ENCODE data around the gene KLHL6. TPM values are rescaled to one million over a fixed set of nuclear protein-coding genes. Genes with fewer than 3 reads are reported as not detected.

The KLHL6 gene
- total and polyA plus RNA-seq, 4 donors = 0.42 to 3.8 (median 1.0) TPM

- no peaks in the 10 kb centered on the region for H3K9me3 ChIP-seq (ENCODE audit: control insufficient read depth in 4 of 4, low read length in 3 of 4)
- H3K4me3 ChIP-seq (ENCODE audit: low read depth in 1 of 3, low read length in 3 of 3) = no peak overlapping the region
Measured at GRCh38 chr3:183485585-183485984, 69.9 kb downstream of the KLHL6 start.

More at GRCh38 chr3:183485585-183485984, 69.9 kb downstream of the KLHL6 start:
- Histone ChIP-seq H3K27ac (ENCODE audit: low read depth in 1 of 2, low read length in 2 of 2) (no peak overlapping the region), H3K27me3 (ENCODE audit: control insufficient read depth in 4 of 4, insufficient read depth in 4 of 4, low read length in 3 of 4) (no peaks in the 10 kb centered on the region), H3K36me3 (ENCODE audit: control insufficient read depth in 4 of 4, insufficient read depth in 3 of 4, low read depth in 1 of 4, low read length in 3 of 4) (no peaks in the 10 kb centered on the region), H3K4me1 (ENCODE audit: control insufficient read depth in 4 of 4, insufficient read depth in 4 of 4, low read length in 3 of 4) (peaks cover 1 to 29% (median 18%) of the 10 kb centered on the region in 4 donors), H3K9ac (ENCODE audit: low read depth in 1 of 2, low read length in 2 of 2) (no peak overlapping the region)
- TF ChIP-seq MAX (IDR thresholded peaks at IDR 0.05) (no peak), HNF4A (conservative IDR thresholded peaks at IDR 0.05) (no peak), JUND (IDR thresholded peaks at IDR 0.05) (no peak), RAD21 (IDR thresholded peaks at IDR 0.05) (no peak), EGR1 (IDR thresholded peaks at IDR 0.05; ENCODE audit: low read depth in 2 of 2) (no peak), HNF4G (IDR thresholded peaks at IDR 0.05) (no peak), CTCF (IDR thresholded peaks at IDR 0.05; ENCODE audit: low read depth, low read length, missing input control) (no peak), YY1 (IDR thresholded peaks at IDR 0.05) (no peak), RXRA (IDR thresholded peaks at IDR 0.05) (no peak), GABPA (IDR thresholded peaks at IDR 0.05 in 1 of 2, conservative IDR thresholded peaks at IDR 0.05 in 1 of 2) (no peak), ZBTB33 (IDR thresholded peaks at IDR 0.05) (no peak), ATF3 (IDR thresholded peaks at IDR 0.05) (no peak), TAF1 (conservative IDR thresholded peaks at IDR 0.05) (no peak), NR2F2 (IDR thresholded peaks at IDR 0.05) (no peak), REST (IDR thresholded peaks at IDR 0.05) (no peak)
- WGBS = 91% methylated on average over 6 of the region's 6 CpGs
- DNase-seq (ENCODE audit: low spot score) = no peak

Measured in liver (tissue), 9 donors.